NCI-H1048 (cell line): ENCODE measurements around the gene BHLHE23.

Experiments used
- DNase-seq: peaks from one replicate; lab custom pipeline; 2025; lab: John Stamatoyannopoulos, UW

BHLHE23 gene

DNA sequence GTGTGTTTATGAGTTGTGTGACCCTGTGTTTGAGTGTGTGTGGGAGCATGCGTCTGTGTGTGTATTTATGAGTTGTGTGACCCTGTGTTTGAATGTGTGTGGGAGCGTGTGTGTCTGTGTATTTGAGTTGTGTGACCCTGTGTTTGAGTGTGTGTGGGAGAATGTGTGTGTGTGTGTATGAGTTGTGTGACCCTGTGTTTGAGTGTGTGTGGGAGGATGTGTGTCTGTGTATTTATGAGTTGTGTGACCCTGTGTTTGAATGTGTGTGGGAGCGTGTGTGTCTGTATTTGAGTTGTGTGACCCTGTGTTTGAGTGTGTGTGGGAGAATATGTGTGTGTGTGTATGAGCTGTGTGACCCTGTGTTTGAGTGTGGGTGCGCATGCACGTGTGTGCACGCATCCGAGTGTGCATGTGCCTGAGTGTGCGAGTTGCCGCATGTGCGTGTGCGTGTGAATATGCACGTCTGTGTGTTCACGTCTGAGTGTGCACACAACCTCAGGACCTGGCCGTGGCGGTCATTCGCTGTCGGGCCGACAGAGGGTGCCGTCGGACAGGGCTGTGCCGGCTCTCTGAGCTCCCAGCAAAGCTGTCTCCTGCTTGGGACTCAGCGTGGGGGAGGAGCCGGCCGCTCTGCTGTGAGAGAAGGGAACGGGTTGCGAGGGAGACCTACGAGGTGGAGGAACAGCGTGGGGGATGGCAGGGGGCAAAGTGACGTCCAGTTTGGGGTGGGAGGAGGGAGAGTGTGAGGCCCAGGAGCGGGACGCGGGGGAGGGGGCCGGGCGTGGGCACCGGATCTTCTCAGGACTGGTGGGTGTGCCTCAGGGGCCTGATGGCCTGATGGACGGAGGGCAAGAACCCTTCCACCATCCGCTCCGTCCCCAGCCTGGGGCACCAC is 34.6 kb downstream of the BHLHE23 start:
- no peak for DNase-seq

DNA sequence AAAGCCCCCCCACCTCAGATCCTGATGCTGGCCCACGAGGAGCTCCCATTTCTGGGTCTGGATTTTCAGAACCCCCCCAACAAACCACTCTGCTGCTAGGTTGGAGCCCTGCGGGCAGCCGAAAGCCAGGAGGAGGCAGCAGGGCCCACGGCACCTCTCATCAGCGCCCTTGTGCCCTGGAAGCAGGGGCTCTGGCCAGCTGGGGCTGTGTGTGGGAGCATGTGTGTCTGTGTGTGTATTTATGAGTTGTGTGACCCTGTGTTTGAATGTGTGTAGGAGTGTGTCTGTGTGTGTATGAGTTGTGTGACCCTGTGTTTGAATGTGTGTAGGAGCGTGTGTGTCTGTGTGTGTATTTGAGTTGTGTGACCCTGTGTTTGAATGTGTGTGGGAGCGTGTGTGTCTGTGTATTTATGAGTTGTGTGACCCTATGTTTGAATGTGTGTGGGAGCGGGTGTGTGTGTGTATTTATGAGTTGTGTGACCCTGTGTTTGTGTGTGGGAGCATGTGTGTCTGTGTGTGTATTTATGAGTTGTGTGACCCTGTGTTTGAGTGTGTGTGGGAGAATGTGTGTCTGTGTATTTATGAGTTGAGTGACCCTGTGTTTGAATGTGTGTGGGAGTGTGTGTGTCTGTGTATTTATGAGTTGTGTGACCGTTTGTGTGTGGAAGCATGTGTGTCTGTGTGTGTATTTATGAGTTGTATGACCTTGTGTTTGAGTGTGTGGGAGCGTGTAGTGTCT is 35.4 kb downstream of the BHLHE23 start:
- DNase-seq = no peak

DNA sequence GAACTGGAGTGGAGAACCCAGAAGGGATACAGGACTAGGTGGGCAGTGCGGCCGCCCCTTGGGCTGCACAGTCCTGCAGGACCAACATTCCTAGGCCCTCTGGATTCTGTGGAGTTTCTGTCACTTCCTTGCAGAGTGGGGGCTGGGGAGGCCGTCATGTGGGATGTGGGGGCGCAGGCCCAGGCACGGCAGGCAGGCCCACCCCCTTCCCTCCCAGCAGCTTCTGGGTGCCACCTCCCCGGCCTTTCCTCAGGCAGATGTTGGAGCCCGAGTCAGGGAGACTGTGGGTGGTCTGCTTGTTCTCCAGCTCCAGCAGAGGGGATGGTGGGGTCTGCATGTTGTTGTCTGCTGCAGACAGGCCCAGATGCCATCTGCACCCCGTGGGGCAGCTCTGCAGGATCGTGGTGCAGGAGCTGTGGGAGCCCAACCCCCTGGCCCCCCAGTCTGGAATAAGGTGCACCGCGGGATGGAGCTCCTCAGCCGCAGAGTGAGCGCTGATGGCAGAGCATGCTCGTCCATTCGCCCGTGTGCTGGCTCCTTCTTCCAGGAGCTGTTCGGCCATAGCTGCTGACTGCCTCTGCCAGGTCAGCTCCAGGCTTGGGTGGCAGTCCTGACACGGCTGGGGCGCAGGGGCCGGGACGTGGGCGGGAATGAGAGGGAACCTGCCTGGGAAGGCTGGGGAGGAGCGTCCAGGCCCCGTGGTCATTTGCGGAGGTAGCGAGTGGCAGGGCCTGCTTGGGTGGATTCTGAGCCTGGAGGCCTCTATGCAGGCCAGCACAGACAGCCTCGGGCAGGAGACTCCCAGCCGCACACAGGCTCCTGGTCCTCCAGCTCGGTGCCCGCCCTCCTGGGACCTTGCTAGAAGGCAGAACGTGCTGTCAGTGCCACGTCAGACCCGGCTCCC is 36.2 kb downstream of the BHLHE23 start:
- DNase-seq = no peak

DNA sequence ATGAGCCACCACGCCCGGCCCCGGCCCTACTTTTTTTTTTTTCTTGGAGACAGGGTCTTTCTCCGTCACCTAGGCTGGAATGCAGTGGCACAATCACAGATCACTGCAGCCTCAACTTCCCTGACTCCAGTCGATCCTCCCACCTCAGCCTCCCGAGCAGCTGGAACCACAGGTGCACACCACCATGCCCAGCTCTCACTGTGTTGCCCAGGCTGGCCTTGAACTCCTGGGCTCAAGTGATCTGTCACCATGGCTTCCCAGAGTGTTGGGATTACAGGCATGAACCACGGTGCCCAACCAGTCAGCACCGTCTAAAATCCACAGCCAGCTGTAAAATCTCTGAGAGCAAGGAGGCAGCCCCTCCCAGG is 36.8 kb downstream of the BHLHE23 start:
- DNase-seq = no peak

GRCh38 chr20:62969179-62969760 is 37.5 kb downstream of the BHLHE23 start:
- no peak for DNase-seq

DNA sequence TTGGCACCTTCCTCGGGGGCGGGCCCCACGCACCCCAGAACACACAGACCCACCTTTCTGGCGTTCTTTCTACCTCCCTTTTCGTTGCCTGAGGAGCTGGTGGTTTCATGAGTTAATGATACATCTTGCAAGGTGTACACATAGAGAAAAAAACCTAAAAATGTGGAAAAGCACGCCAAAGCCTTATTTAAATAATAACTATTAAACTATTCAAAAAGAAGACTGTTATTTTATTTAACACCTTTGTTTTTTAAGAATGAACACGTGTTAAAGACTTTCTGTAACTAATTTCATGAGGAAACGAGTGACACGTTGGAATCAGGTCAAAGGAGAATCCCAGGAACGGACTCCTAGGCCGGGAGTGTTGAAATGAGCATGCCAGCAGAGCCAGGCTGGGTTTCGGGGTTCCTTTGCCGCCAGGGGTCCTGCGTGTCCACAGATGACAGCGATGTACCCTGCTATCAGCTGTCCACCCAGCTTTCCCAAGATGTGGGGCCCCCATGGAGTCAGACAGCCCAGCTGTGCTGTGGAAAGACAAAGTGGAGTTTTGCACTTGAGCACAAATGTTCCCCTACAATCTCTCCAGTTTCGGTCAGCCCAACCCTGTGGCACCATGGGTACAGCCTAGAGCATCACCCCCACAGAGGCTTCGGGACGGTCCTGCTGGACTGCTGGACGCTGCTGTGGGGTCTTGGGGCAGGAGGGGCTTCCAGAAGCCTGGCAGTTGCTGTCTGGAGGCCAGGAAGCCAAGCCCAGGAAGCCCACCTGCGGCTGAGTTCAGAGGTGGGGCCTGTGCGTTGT is 38.2 kb downstream of the BHLHE23 start:
- no peak for DNase-seq

DNA sequence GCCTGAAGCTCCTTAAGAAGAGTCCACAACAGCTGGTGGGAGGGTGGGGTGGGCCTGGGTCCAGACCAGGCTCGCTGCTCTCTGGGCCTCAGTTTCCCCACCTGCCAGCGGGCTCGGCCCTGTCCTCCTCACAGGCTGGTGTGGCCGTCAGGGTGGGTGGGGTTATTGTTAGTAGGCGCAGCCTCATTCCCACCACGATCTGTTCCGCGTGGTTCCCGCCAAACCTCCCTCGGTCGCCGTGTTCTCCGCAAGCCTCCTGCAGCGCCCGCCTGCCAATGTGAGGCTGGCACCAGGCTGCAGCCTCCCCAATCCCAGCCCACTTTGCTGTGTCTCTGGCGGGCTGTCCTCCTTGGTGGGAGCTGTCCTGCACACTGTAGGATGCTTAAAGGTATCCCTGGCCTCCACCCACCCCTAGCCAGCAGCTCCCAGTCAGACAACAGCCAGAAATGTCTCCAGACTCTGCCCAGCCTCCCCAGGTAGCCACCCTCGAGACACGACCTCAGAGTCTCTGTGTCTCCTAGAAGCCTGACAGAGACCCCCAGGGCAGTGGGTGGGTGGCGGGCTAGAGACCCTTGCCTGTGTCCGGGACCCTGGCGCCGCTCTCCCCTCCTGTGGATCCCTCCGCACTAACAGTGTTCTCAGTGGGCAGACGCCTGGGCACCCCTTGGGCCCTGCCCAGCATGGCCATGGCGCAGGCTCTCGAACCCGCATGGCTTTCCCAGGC is 39.0 kb downstream of the BHLHE23 start:
- DNase-seq = no peak

DNA sequence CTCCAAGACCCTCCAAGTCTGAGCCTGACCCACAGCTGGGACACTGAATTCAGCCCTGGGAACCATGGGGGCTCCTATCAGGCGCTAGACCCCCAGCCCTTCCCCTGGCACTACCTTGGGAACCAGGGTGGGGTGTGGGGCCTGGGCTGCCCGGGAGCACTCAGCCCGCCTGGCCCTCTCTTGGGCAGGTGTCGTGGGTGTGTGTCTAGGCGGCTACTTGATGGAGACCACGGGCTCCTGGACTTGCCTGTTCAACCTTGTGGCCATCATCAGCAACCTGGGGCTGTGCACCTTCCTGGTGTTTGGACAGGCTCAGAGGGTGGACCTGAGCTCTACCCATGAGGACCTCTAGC is 39.6 kb downstream of the BHLHE23 start:
- DNase-seq = no peak

GRCh38 chr20:62966212-62967148 is 40.3 kb downstream of the BHLHE23 start:
- no peak for DNase-seq

GRCh38 chr20:62965363-62965771 is 41.4 kb downstream of the BHLHE23 start:
- DNase-seq = no peak

DNA sequence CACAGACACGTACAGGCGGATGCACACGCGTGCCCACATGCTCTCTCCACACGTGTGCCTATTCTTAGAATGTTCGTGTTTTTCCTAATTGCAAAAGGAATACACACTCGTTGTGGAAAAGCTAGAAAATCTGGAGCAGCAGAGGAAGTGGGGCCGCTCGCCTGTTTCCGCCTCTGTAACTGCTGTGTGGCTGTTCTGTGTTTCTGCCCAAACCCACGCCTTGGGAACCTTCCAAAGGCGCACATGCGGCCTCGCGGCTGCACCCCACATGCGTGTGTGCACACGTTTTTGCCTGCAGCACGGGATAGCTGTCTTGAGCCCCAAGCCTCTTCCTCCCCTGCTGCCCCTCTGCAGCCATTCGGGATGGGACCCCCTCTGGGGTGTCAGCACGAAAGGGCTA is 42.1 kb downstream of the BHLHE23 start:
- DNase-seq = no peak

- no peak for DNase-seq
Measured at GRCh38 chr20:62963614-62964397, 43.0 kb downstream of the BHLHE23 start.

GRCh38 chr20:62962891-62963613 is 43.7 kb downstream of the BHLHE23 start:
- DNase-seq = no peak

DNA sequence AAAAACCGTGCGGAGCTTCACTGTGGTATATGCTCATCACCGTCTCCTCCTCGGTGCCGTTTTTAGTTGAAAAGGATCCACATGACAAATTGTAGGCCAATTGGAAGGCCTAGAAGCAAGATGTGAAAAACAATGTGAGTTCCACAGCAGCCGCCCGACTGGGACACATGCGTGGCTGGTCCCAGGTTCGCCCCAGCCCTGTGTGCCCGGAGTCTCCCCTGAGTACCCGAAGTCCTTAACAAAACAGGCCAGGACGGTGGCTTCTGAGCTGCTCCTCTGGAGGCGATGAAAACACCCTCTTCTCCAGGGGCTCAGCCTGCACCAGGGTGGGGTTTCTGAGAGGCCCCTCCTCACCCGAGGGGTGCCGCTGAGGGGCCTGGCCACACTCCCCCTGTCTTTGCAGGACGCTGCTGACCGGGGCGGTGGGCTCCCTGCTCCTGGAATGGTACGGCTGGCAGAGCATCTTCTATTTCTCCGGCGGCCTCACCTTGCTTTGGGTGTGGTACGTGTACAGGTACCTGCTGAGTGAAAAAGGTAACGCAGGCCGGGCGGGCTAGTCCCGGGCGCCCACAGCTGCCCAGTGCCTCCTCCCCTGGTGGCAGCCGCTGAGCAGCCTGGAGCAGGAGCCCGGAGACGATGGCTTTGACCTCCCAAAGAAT is 44.4 kb downstream of the BHLHE23 start:
- DNase-seq = no peak

- DNase-seq = no peak
Measured at GRCh38 chr20:62961799-62962198, 45.0 kb downstream of the BHLHE23 start.

- DNase-seq = no peak
Measured at GRCh38 chr20:62961310-62961783, 45.4 kb downstream of the BHLHE23 start.
